ENCODE results near the gene THAP4.
A peak's percentile ranks its signal among the peaks of the same experiment; 100 is the strongest.

The THAP4 gene

GRCh38 chr2:241637018-241637794, at the start of gene THAP4, which contains the start of gene ATG4B:
Gene THAP4, minus strand, starts transcription at chr2:241637158. Its CDS starts 141 bp downstream, at chr2:241637017.
Gene ATG4B, plus strand, starts transcription at chr2:241637693. Its CDS starts 22 bp downstream, at chr2:241637715.
- DNase-seq: peak; percentile 31

- peak; percentile 23 for DNase-seq
Measured at GRCh38 chr2:241686324-241686649, 49.3 kb upstream of the THAP4 start.

GRCh38 chr2:241680827-241681599, 44.1 kb upstream of the THAP4 start:
- DNase-seq: no peak

- no peak for DNase-seq
Measured at GRCh38 chr2:241680044-241680443, 43.1 kb upstream of the THAP4 start.

- DNase-seq: no peak
Measured at GRCh38 chr2:241678784-241679540, 42.0 kb upstream of the THAP4 start.

- DNase-seq: no peak
Measured at GRCh38 chr2:241678307-241678706, 41.3 kb upstream of the THAP4 start.

- no peak for DNase-seq
Measured at GRCh38 chr2:241677392-241677791, 40.4 kb upstream of the THAP4 start.

- DNase-seq: no peak
Measured at GRCh38 chr2:241676665-241677064, 39.7 kb upstream of the THAP4 start.

GRCh38 chr2:241675885-241676284, 38.9 kb upstream of the THAP4 start:
- no peak for DNase-seq

GRCh38 chr2:241673797-241674725, 37.1 kb upstream of the THAP4 start:
- DNase-seq: no peak

GRCh38 chr2:241673189-241673663, 36.3 kb upstream of the THAP4 start:
- DNase-seq: no peak

- no peak for DNase-seq
Measured at GRCh38 chr2:241672243-241673188, 35.6 kb upstream of the THAP4 start.

- no peak for DNase-seq
Measured at GRCh38 chr2:241671457-241672240, 34.7 kb upstream of the THAP4 start.

GRCh38 chr2:241670333-241671110, 33.6 kb upstream of the THAP4 start:
- DNase-seq: no peak

- DNase-seq: no peak
Measured at GRCh38 chr2:241668839-241669238, 31.9 kb upstream of the THAP4 start.

- no peak for DNase-seq
Measured at GRCh38 chr2:241668354-241668753, 31.4 kb upstream of the THAP4 start.

GRCh38 chr2:241666627-241667400, 29.9 kb upstream of the THAP4 start:
- DNase-seq: no peak

- no peak for DNase-seq
Measured at GRCh38 chr2:241665731-241666440, 28.9 kb upstream of the THAP4 start.

Measured in NCI-H1417 treated with DMSO at 0.1 percent for 48 hours (cell line).